B cell (primary cell): ENCODE measurements around the gene WNT11.

Source experiments
- CTCF ChIP-seq: fragments of 200-600 bp; IDR thresholded peaks from one replicate; pipeline ENCODE4 v1.8.0; 2022; ENCODE audit warnings: antibody characterized with exemption, mild to moderate bottlenecking
- EZH2 ChIP-seq: IDR thresholded peaks from 2 replicates; pipeline ENCODE4 v1.6.1; 2012; ENCODE audit warnings: borderline replicate concordance, low read depth, mild to moderate bottlenecking, moderate library complexity, low read length; ENCODE audit not compliant: insufficient read depth, poor library complexity, severe bottlenecking

GRCh38 chr11:76228071-76228874 is 22.0 kb upstream of the WNT11 start:
- no peak for TF ChIP-seq CTCF
- TF ChIP-seq EZH2, result no peak
